NCI-H510A (cell line): Measurements from ENCODE around the gene DDI2.

Source experiments
- DNase-seq: peaks from one replicate; lab custom pipeline; 2025; lab: John Stamatoyannopoulos, UW

The DDI2 gene

GRCh38 chr1:15605398-15606383 lies 11.6 kb upstream of the DDI2 start:
- no peak for DNase-seq

DNA sequence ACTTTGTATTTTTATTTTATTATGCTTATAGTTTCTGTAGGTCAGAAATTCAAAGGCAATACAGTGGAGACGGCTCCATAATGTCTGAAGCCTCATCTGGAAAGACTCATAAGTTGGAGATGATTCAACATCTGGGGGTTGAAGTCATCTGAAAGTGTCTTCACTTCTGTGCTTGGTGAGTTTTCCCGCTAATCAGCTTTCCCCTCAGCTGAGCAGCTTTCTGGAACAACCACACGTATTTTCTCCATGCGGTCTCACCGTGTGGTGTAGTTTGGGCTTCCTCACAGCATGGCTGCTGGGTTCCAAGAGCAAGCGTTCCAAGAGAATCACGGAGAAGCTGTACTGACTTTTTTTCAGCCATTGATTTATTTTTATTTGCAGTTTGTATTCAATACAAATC lies 7.6 kb upstream of the DDI2 start:
- DNase-seq: no peak

GRCh38 chr1:15610167-15610566 lies 7.1 kb upstream of the DDI2 start:
- DNase-seq: no peak

DNA sequence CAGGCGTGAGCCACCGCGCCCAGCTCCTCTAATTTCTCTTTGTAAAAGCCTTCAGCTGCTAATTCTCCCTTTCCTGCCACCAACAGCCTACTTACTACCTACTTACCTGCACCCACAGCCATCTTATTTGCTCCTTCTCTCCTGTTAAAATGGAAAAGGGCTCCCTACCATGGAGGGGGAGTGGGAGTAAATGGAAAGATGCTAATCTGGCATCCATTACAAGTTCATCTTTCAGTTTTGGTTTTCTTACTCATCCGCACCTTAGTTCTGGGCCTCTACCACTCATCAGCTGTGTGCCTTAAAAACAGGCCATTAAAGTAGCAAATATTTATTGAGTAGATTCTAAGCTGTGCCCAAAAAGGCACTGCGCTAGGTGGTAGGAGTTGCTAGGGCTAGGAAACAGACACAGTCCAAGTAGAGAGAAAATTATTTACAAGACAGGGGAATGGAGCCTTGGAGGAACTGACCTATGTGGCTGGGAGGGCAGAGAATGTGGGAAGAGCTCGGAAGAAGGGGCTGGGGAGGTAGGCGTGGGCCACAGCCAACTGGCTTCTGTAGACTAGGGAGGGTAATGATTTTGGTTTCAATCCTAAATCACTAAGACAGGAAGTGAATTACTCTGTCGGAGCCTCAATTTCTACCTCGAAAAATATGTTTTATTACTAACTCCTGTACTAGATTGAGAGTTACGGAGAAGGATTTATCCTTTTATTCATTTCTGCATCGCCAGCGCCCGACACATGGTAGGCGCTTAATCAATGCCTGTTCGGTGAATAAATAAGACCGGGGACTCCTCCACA lies 685 bp upstream of the DDI2 start:
- DNase-seq: no peak

DNA sequence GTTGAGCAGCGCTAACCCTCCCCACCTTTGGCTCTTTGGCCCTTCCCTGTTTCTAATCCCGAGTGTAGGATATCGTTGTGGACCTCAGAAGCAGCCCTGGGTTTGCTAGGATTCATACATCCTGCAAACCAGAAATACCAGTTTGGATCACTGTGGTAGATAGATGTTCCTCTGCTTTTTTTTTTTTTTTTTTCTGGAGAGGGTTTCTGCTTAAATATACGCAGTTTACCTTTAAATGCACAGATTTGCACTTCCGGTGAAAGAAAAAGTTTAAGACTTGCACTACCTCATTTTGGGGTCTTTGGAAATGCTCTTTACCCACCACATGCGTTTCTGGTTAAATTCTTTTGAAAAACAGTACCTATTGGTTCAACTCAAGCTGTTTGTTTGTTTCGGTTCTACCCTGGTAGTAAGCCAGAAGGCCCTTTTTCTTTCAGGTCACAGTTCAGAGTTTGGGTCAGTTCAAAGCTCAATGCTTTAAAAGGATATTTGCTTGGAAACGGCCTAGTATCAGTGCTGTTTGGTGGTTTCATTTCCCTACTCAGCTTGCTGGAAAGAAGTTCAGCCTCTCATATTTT lies 908 bp downstream of the DDI2 start:
- DNase-seq: peak; percentile 88

GRCh38 chr1:15618655-15619525 lies 1.6 kb downstream of the DDI2 start:
- no peak for DNase-seq

DNA sequence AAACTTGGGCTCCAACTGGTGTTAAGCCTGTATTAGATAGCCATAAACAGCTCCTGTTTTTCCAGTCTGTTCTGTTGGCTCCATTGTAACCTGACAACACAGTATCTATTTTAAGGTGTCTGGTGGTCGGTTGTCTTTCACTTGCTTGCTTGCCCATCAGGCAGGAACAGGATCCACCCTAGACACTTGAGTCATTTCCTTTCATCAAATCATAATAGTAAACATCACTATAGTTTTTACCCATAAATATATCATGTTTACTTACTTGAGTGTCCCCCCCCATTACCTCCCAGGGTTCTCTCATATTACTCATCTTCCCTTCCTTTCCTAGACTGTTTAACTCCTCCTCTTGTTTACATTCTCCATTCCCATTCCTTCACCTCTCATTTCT lies 2.9 kb downstream of the DDI2 start:
- no peak for DNase-seq

GRCh38 chr1:15620902-15621682 lies 3.8 kb downstream of the DDI2 start:
- DNase-seq: no peak

- no peak for DNase-seq
Observed at GRCh38 chr1:15621975-15622374, 4.7 kb downstream of the DDI2 start.

DNA sequence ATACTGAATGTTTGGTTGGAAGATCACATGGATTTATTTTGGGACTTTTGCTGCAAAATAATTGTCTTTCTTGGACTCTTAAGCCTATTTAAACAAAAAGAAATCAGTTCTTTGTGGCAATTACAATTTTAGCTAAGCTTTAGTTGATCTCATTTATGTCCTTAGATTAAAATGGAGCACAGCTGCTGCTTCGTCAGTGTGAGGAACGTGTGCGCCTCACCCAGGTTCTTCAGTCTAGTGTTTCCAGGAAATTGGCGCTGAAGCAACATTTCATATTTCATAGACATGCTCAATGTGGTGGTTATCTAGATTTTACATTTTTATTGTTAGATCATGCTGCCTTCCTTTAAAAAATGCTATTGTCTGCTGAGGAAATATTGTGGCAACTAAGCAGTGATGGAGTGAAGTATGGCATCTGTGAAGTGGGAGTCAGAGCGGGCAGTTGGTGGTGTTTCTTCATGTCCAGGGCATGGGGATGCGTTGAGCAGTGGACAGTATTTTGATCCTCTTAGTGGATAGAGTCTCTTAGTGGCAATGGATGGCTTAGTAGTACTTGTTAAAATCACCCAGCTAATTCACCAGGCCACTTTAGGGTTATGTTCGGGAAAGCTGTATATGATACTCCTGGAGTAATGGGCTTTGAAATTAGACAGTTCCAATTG lies 5.6 kb downstream of the DDI2 start:
- DNase-seq: no peak

DNA sequence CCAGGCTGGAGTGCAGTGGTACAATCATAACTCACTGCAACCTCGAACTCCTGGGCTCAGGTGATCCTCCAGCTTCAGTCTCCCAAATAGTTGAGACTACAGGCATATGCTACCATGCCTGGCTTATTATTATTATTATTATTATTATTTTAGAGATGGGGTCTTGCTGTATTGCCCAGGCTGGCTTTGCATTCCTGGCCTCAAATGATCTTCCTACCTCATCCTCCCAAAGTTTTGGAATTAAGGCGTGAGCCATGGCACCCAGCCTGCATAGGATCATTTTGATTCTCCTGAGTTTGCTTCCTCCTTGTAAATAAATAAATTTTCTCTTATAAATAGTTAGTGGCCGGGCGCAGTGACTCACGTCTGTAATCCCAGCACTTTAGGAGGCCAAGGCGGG lies 6.2 kb downstream of the DDI2 start:
- DNase-seq: no peak

GRCh38 chr1:15624133-15624714 lies 7.0 kb downstream of the DDI2 start:
- no peak for DNase-seq

- no peak for DNase-seq
Observed at GRCh38 chr1:15625056-15625917, 8.0 kb downstream of the DDI2 start.

- DNase-seq: no peak
Observed at GRCh38 chr1:15626269-15626950, 9.2 kb downstream of the DDI2 start.

DNA sequence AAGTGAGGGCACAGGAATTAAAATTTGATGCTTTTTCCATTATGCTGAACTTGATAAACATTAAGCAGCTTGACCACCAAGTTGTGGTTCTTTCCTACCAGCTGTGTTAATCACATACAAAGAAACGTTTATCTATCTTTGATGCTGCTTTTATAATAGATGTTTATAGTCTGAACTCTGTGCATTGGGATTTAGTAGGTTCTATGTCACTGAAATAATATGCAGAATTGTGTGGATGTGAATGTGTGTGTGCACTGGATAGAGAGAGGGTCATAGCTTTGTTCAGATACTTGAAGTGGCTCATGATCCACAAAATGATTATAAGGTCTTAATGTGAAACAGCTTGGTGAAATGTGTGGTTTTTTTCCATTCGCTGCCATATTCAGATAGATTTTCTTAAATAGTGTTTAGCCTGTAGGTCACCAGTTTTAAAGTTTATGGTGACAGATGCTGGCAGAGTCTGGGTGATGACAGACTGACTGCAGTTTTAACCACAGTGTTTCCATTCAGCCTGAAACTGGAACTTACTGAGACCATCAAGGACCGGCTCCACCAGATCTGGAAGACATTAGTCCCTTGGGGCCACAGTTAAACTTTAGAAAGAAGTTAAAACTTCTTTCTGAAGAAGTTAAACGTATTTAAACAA lies 10.2 kb downstream of the DDI2 start:
- no peak for DNase-seq

DNA sequence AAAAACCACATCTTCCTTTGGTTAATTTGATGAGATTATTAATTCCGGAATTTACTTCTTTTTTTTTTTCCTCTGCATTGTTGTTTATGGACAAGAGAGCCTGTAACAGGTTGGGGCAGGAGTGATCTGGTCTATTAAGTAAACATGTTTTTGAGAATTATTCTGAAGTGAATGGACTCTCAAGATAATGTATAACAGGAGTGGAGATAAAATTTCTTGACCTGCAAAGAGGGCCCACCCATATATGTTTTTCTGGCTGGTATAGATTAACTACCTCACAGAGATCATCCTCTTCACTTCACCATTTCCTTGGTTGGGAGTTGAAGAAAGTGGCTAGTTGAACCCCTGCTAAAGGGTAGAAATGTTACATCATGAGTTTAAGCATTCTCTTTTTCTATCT lies 10.7 kb downstream of the DDI2 start:
- DNase-seq: no peak

GRCh38 chr1:15633756-15634420 lies 16.6 kb downstream of the DDI2 start:
- no peak for DNase-seq
